GM18499 (cell line): Measurements from ENCODE around the gene LRCH4.

ENCODE experiments used
- ATAC-seq: cut with Tn5 transposase; IDR thresholded peaks from one replicate; pipeline ENCODE4 v1.9.1; 2021; ENCODE audit warnings: moderate number of reproducible peaks; ENCODE audit not compliant: insufficient read depth, unreplicated experiment

The LRCH4 gene

GRCh38 chr7:100583132-100584053 lies 2.5 kb downstream of the LRCH4 start:
- no peak for ATAC-seq

- ATAC-seq: no peak
Measured at GRCh38 chr7:100582650-100583049, 3.3 kb downstream of the LRCH4 start.

GRCh38 chr7:100582041-100582579 lies 3.8 kb downstream of the LRCH4 start:
- no peak for ATAC-seq

GRCh38 chr7:100580466-100581283 lies 5.3 kb downstream of the LRCH4 start:
- no peak for ATAC-seq

GRCh38 chr7:100578246-100579183 lies 7.4 kb downstream of the LRCH4 start:
- no peak for ATAC-seq

- no peak for ATAC-seq
Measured at GRCh38 chr7:100577507-100577906, 8.4 kb downstream of the LRCH4 start.

GRCh38 chr7:100577103-100577502 lies 8.8 kb downstream of the LRCH4 start:
- no peak for ATAC-seq

- no peak for ATAC-seq
Measured at GRCh38 chr7:100576384-100576993, 9.4 kb downstream of the LRCH4 start.

GRCh38 chr7:100575746-100576383 lies 10.1 kb downstream of the LRCH4 start:
- no peak for ATAC-seq

GRCh38 chr7:100575206-100575631 lies 10.7 kb downstream of the LRCH4 start:
- ATAC-seq: no peak

GRCh38 chr7:100574362-100575205 lies 11.3 kb downstream of the LRCH4 start:
- ATAC-seq: no peak

GRCh38 chr7:100573691-100574361 lies 12.1 kb downstream of the LRCH4 start, which contains the start of gene SAP25:
SAP25 (minus strand) TSS chr7:100573900; CDS start chr7:100573742, 158 bp downstream.
- ATAC-seq: no peak

GRCh38 chr7:100572949-100573675 lies 12.8 kb downstream of the LRCH4 start:
- ATAC-seq: no peak

- ATAC-seq: no peak
Measured at GRCh38 chr7:100572281-100572948, 13.5 kb downstream of the LRCH4 start.

GRCh38 chr7:100571829-100572116 lies 14.2 kb downstream of the LRCH4 start:
- ATAC-seq: no peak
